Suprapubic skin (tissue), 4 donors: ENCODE results near the gene VWC2L. TPM values are rescaled to one million over a fixed set of nuclear protein-coding genes. Genes with fewer than 3 reads are reported as not detected.

Experiments
- DNase-seq, 2 donors: peaks; one replicate each; pipeline ENCODE4 v3.0.0-alpha.2; 2019; ENCODE audit warnings: low spot score in 2 of 2
- H3K27ac ChIP-seq: fragments of 200-600 bp; sonication (generic); one replicate; pipeline ENCODE4 v1.5.1; 2019
- H3K27me3 ChIP-seq: fragments of 200-600 bp; sonication (generic); one replicate; pipeline ENCODE4 v1.5.1; 2019
- H3K36me3 ChIP-seq: fragments of 200-600 bp; sonication (generic); one replicate; pipeline ENCODE4 v1.5.1; 2019
- H3K4me1 ChIP-seq: fragments of 200-600 bp; sonication (generic); one replicate; pipeline ENCODE4 v1.5.1; 2019
- H3K4me3 ChIP-seq: fragments of 200-600 bp; sonication (generic); one replicate; pipeline ENCODE4 v1.5.1; 2019; ENCODE audit warnings: mild to moderate bottlenecking
- H3K9me3 ChIP-seq: fragments of 200-600 bp; sonication (generic); one replicate; pipeline ENCODE4 v1.5.1; 2019
- CTCF ChIP-seq, 2 donors: fragments of 200-600 bp in 1 of 2; fragments of 450-650 bp in 1 of 2; sonication (generic) in 1 of 2; IDR thresholded peaks; one replicate each; pipeline ENCODE4 v1.5.1; 2016 to 2019; ENCODE audit warnings: antibody characterized with exemption in 2 of 2, mild to moderate bottlenecking in 1 of 2, moderate library complexity in 1 of 2
- EP300 ChIP-seq: sonication (generic); formaldehyde crosslinking; IDR thresholded peaks from one replicate; pipeline ENCODE4 v1.6.1; 2017; ENCODE audit warnings: antibody characterized with exemption
- POLR2A ChIP-seq, 2 donors: fragments of 450-650 bp; IDR thresholded peaks; one replicate each; pipeline ENCODE4 v1.6.1; 2017; ENCODE audit warnings: antibody characterized with exemption in 2 of 2, mild to moderate bottlenecking in 2 of 2, moderate library complexity in 2 of 2
- POLR2AphosphoS5 ChIP-seq, 3 donors: sonication (generic); formaldehyde crosslinking; IDR thresholded peaks; one replicate each; pipeline ENCODE4 v1.6.1; 2017; ENCODE audit warnings: antibody characterized with exemption in 3 of 3
- WGBS: methylation state at CpG from one replicate; pipeline ENCODE4 v1.1.5; 2018; 5-methylcytosine and 5-hydroxymethylcytosine counted together
- total RNA-seq, 4 donors: library from RNA; depleted of rRNA; stranded (reverse); fragments of >200 nt; gene quantifications; one replicate each; pipeline ENCODE4 v1.1.0, GENCODE V29; 2016

Gene VWC2L
- total RNA-seq, 4 donors from 2014 or later = not detected

- Histone ChIP-seq H3K27ac (no peak overlapping the region), H3K4me3 (no peak overlapping the region), H3K27me3 (no peaks in the 10 kb centered on the region), H3K4me1 (no peaks in the 10 kb centered on the region), H3K36me3 (no peaks in the 10 kb centered on the region), H3K9me3 (no peaks in the 10 kb centered on the region)
- WGBS = 92% methylated on average over 1 of the region's 1 CpG
- TF ChIP-seq POLR2A (IDR thresholded peaks at IDR 0.05) = no peak
- no peak for TF ChIP-seq EP300
- TF ChIP-seq CTCF (IDR thresholded peaks at IDR 0.05) = no peak
- TF ChIP-seq POLR2AphosphoS5 (IDR thresholded peaks at IDR 0.05) = no peak
- no peak for DNase-seq
Observed at GRCh38 chr2:214471990-214472389, 61.1 kb downstream of the VWC2L start.

- Histone ChIP-seq H3K4me1 (no peaks in the 10 kb centered on the region), H3K9me3 (no peaks in the 10 kb centered on the region), H3K27ac (no peak overlapping the region), H3K27me3 (no peaks in the 10 kb centered on the region), H3K4me3 (no peak overlapping the region), H3K36me3 (no peaks in the 10 kb centered on the region)
- 41% methylated on average over 2 of the region's 2 CpGs for WGBS
- no peak for DNase-seq
- no peak for TF ChIP-seq CTCF (IDR thresholded peaks at IDR 0.05)
- no peak for TF ChIP-seq POLR2A (IDR thresholded peaks at IDR 0.05)
- no peak for TF ChIP-seq POLR2AphosphoS5 (IDR thresholded peaks at IDR 0.05)
Observed at GRCh38 chr2:214477305-214477704, 66.5 kb downstream of the VWC2L start.

- no peak overlapping the region for H3K4me3 ChIP-seq
- no peaks in the 10 kb centered on the region for H3K36me3 ChIP-seq
- no peak overlapping the region for H3K27ac ChIP-seq
- no peak for TF ChIP-seq EP300
- TF ChIP-seq POLR2A (IDR thresholded peaks at IDR 0.05) = no peak
- no peak for TF ChIP-seq POLR2AphosphoS5 (IDR thresholded peaks at IDR 0.05)
- TF ChIP-seq CTCF (IDR thresholded peaks at IDR 0.05) = no peak
- H3K4me1 ChIP-seq = no peaks in the 10 kb centered on the region
- WGBS = 6% methylated on average over 1 of the region's 1 CpG
- H3K27me3 ChIP-seq = no peaks in the 10 kb centered on the region
- H3K9me3 ChIP-seq = no peaks in the 10 kb centered on the region
- no peak for DNase-seq
Observed at GRCh38 chr2:214481204-214481603, 70.3 kb downstream of the VWC2L start.

- Histone ChIP-seq H3K9me3 (no peaks in the 10 kb centered on the region), H3K4me1 (no peaks in the 10 kb centered on the region), H3K36me3 (no peaks in the 10 kb centered on the region), H3K27ac (no peak overlapping the region), H3K4me3 (no peak overlapping the region), H3K27me3 (no peaks in the 10 kb centered on the region)
- DNase-seq = no peak
- no peak for TF ChIP-seq CTCF (IDR thresholded peaks at IDR 0.05)
- TF ChIP-seq EP300 = no peak
- TF ChIP-seq POLR2A (IDR thresholded peaks at IDR 0.05) = no peak
- TF ChIP-seq POLR2AphosphoS5 (IDR thresholded peaks at IDR 0.05) = no peak
- 82% methylated on average over 2 of the region's 2 CpGs for WGBS
Observed at GRCh38 chr2:214482728-214483127, 71.9 kb downstream of the VWC2L start.

GRCh38 chr2:214484239-214484638 is 73.4 kb downstream of the VWC2L start:
- no peak overlapping the region for H3K27ac ChIP-seq
- WGBS = 72% methylated on average over 3 of the region's 3 CpGs
- no peaks in the 10 kb centered on the region for H3K36me3 ChIP-seq
- TF ChIP-seq POLR2AphosphoS5 (IDR thresholded peaks at IDR 0.05) (no peak), CTCF (IDR thresholded peaks at IDR 0.05) (no peak), EP300 (no peak), POLR2A (IDR thresholded peaks at IDR 0.05) (no peak)
- no peaks in the 10 kb centered on the region for H3K9me3 ChIP-seq
- H3K4me3 ChIP-seq = no peak overlapping the region
- H3K27me3 ChIP-seq = no peaks in the 10 kb centered on the region
- no peaks in the 10 kb centered on the region for H3K4me1 ChIP-seq
- no peak for DNase-seq
